GM19035 (cell line): ENCODE measurements around the gene SIL1.
"Not testable (repeated sequence)": the region's sequence is repeated elsewhere in the genome, so short reads cannot be mapped to it uniquely, and the experiment has no call there.

Experiments used
- ATAC-seq: cut with Tn5 transposase; IDR thresholded peaks from one replicate; pipeline ENCODE4 v1.9.1; 2021; ENCODE audit not compliant: unreplicated experiment

Gene SIL1

GRCh38 chr5:139177809-139178588, 20.2 kb downstream of the SIL1 start:
- ATAC-seq, result no peak

GRCh38 chr5:139177281-139177680, 20.9 kb downstream of the SIL1 start:
- not testable (repeated sequence) for ATAC-seq

GRCh38 chr5:139174382-139174781, 23.8 kb downstream of the SIL1 start:
- ATAC-seq, result not testable (repeated sequence)

- ATAC-seq, result no peak
These were observed 26.3 kb downstream of the SIL1 start for GRCh38 chr5:139171779-139172404.

GRCh38 chr5:139167952-139168720, 30.0 kb downstream of the SIL1 start:
- ATAC-seq, result no peak

- no peak for ATAC-seq
These were observed 30.6 kb downstream of the SIL1 start for GRCh38 chr5:139167533-139167932.

GRCh38 chr5:139167063-139167462, 31.1 kb downstream of the SIL1 start:
- ATAC-seq, result no peak

- not testable (repeated sequence) for ATAC-seq
These were observed 33.3 kb downstream of the SIL1 start for GRCh38 chr5:139164897-139165296.

- no peak for ATAC-seq
These were observed 34.1 kb downstream of the SIL1 start for GRCh38 chr5:139164020-139164419.

GRCh38 chr5:139162448-139162847, 35.7 kb downstream of the SIL1 start:
- ATAC-seq, result no peak

- no peak for ATAC-seq
These were observed 39.4 kb downstream of the SIL1 start for GRCh38 chr5:139158791-139159190.

GRCh38 chr5:139157556-139157955, 40.6 kb downstream of the SIL1 start:
- ATAC-seq, result no peak

- no peak for ATAC-seq
These were observed 41.4 kb downstream of the SIL1 start for GRCh38 chr5:139156814-139157213.

GRCh38 chr5:139155333-139155732, 42.8 kb downstream of the SIL1 start:
- no peak for ATAC-seq

GRCh38 chr5:139151902-139152301, 46.3 kb downstream of the SIL1 start:
- ATAC-seq, result no peak

GRCh38 chr5:139150367-139150999, 47.7 kb downstream of the SIL1 start:
- ATAC-seq, result no peak

- no peak for ATAC-seq
These were observed 48.5 kb downstream of the SIL1 start for GRCh38 chr5:139149477-139150199.

- no peak for ATAC-seq
These were observed 49.2 kb downstream of the SIL1 start for GRCh38 chr5:139148986-139149385.

- no peak for ATAC-seq
These were observed 49.9 kb downstream of the SIL1 start for GRCh38 chr5:139148306-139148705.

- ATAC-seq, result no peak
These were observed 50.6 kb downstream of the SIL1 start for GRCh38 chr5:139147483-139148087.
